Left lung (tissue), 10 donors: ENCODE data around the gene WDR88. TPM values are rescaled to one million over a fixed set of nuclear protein-coding genes. Genes with fewer than 3 reads are reported as not detected.
A peak's percentile ranks its signal among the peaks of the same experiment; 100 is the strongest.

Experiments
- ATAC-seq: fragments of 200-7000 bp; cut with Tn5 transposase; one replicate; pipeline ENCODE4 v1.9.1; 2020; ENCODE audit warnings: moderate library complexity
- DNase-seq, 4 donors: peaks; one replicate each; pipeline ENCODE4 v3.0.0-alpha.2; 2013 to 2020
- H3K27ac ChIP-seq, 2 donors: fragments of 200-600 bp; sonication (generic) in 1 of 2; one replicate each; pipeline versions ENCODE4 v1.5.0 to v1.8.0; 2020 to 2021
- H3K27me3 ChIP-seq, 2 donors: fragments of 200-600 bp; sonication (generic) in 1 of 2; one replicate each; pipeline versions ENCODE4 v1.5.0 to v1.8.0; 2020 to 2021
- H3K36me3 ChIP-seq, 2 donors: fragments of 200-600 bp; sonication (generic) in 1 of 2; one replicate each; pipeline versions ENCODE4 v1.5.0 to v1.8.0; 2020 to 2021
- H3K4me1 ChIP-seq, 2 donors: fragments of 200-600 bp; one replicate each; pipeline ENCODE4 v1.8.0; 2021
- H3K4me3 ChIP-seq, 2 donors: fragments of 200-600 bp; sonication (generic) in 1 of 2; one replicate each; pipeline versions ENCODE4 v1.5.0 to v1.8.0; 2020 to 2021; ENCODE audit warnings: mild to moderate bottlenecking in 1 of 2
- H3K9me3 ChIP-seq, 2 donors: fragments of 200-600 bp; sonication (generic) in 1 of 2; one replicate each; pipeline versions ENCODE4 v1.5.0 to v1.8.0; 2020 to 2021
- CTCF ChIP-seq, 2 donors: fragments of 200-600 bp; sonication (generic) in 1 of 2; IDR thresholded peaks; one replicate each; pipeline versions ENCODE4 v1.5.0 to v1.8.0; 2021; ENCODE audit warnings: antibody characterized with exemption in 2 of 2
- intact Hi-C, 2 donors: fragments of 100-400 bp; cut with DNase I; formaldehyde crosslinking; loops; one replicate each; pipeline versions ENCODE4 v1.11.2 to v1.14.2; 2022
- polyA plus RNA-seq, 6 donors: library from polyadenylated mRNA; unstranded; fragments of 120-200 nt; gene quantifications; one replicate each; pipeline ENCODE4 v1.2.1, GENCODE V29; 2013; ENCODE audit not compliant: insufficient read length in 6 of 6
- total RNA-seq, 2 donors: library from RNA; stranded (reverse); fragmentation: NEBNext Ultra II Directional; extraction: Animal tissue kit (Norgen Biotek cat#: 25700); gene quantifications; one replicate each; pipeline ENCODE4 v1.2.1, GENCODE V29; 2021
- donor health status: DM: no; HTN: yes; CAD: no.
- donor health status: DM: no; HTN: no; CAD: no.

The WDR88 gene
- total and polyA plus RNA-seq, 8 donors = 1.2 to 1.9 (median 1.5) TPM; not detected in 2

DNA sequence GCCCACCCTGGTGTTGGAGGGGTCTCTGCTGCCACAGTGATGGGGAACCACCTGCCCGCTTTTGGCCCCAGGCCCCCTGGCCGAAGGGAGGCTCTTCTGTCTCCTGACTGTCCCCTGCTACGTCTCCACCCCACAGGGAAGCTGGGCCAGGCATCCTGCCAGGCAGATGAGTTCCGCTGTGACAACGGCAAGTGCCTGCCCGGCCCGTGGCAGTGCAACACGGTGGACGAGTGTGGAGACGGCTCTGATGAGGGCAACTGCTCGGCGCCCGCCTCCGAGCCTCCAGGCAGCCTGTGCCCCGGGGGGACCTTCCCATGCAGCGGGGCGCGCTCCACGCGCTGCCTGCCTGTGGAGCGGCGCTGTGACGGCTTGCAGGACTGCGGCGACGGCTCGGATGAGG, 73.2 kb downstream of the WDR88 start:
- no peaks in the 10 kb centered on the region for H3K9me3 ChIP-seq
- TF ChIP-seq CTCF (IDR thresholded peaks at IDR 0.05) = no peak
- ATAC-seq (no peak), DNase-seq (no peak)
- no peak overlapping the region for H3K27ac ChIP-seq
- no peaks in the 10 kb centered on the region for H3K27me3 ChIP-seq
- H3K4me1 ChIP-seq = peaks cover 0 to 5% of the 10 kb centered on the region in 2 donors
- H3K4me3 ChIP-seq = no peak overlapping the region
- H3K36me3 ChIP-seq = peaks cover 0 to 53% of the 10 kb centered on the region in 2 donors
- intact Hi-C loops = no loop called here

DNA sequence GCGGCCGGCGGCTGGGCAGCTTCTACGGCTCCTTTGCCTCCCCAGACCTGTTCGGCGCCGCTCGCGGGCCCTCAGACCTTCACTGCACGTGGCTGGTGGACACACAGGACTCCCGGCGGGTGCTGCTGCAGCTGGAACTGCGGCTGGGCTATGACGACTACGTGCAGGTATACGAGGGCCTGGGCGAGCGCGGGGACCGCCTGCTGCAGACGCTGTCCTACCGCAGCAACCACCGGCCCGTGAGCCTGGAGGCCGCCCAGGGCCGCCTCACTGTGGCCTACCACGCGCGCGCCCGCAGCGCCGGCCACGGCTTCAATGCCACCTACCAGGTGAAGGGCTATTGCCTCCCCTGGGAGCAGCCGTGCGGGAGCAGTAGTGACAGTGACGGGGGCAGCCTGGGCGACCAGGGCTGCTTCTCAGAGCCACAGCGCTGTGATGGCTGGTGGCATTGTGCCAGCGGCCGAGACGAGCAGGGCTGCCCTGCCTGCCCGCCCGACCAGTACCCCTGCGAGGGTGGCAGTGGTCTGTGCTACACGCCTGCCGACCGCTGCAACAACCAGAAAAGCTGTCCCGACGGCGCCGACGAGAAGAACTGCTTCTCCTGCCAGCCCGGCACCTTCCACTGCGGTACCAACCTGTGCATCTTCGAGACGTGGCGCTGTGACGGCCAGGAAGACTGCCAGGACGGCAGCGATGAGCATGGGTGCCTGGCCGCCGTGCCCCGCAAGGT, 73.8 kb downstream of the WDR88 start:
- intact Hi-C loops = no loop called here
- Histone ChIP-seq H3K27ac (no peak overlapping the region), H3K4me3 (no peak overlapping the region), H3K4me1 (no peaks in the 10 kb centered on the region), H3K36me3 (peaks cover 0 to 53% of the 10 kb centered on the region in 2 donors), H3K27me3 (no peaks in the 10 kb centered on the region), H3K9me3 (no peaks in the 10 kb centered on the region)
- DNase-seq (peak in 1 of 4 donors; percentile 76), ATAC-seq (no peak)
- no peak for TF ChIP-seq CTCF (IDR thresholded peaks at IDR 0.05)

DNA sequence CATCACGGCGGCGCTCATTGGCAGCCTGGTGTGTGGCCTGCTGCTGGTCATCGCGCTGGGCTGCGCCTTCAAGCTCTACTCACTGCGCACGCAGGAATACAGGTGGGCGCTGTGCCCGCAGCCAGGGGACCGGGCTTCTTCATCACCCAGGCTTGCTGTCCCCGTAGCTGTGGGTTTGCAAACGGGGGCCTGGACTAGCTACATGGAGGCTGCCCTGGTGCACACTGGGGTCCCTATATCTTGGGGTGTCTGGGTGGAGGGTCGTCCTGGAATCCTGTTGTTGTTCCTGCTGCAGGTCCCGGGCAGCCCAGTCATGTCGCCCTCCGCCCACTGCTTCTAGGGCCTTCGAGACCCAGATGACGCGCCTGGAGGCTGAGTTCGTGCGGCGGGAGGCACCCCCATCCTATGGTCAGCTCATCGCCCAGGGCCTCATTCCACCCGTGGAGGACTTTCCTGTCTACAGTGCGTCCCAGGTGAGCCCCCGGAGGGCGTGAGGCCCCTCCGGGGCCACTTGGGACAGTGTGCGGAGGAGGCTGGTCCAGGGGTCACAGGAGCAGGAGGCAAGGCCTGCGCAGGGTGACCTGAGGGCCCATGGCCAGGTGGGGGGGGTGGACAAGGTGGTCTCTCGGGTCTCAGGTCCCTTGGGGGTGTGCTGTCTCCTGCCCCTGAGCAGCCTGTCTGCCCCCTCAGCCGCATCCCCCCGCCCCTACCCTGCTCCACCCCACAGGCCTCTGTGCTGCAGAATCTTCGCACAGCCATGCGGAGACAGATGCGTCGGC, 74.5 kb downstream of the WDR88 start:
- ATAC-seq (no peak), DNase-seq (peak in 1 of 4 donors; percentile 58)
- no peaks in the 10 kb centered on the region for H3K4me1 ChIP-seq
- no peak for TF ChIP-seq CTCF (IDR thresholded peaks at IDR 0.05)
- H3K4me3 ChIP-seq = no peak overlapping the region
- H3K27ac ChIP-seq = no peak overlapping the region
- intact Hi-C loops = no loop called here
- peaks cover 0 to 53% of the 10 kb centered on the region in 2 donors for H3K36me3 ChIP-seq
- no peaks in the 10 kb centered on the region for H3K27me3 ChIP-seq
- H3K9me3 ChIP-seq = no peaks in the 10 kb centered on the region

- no peaks in the 10 kb centered on the region for H3K27me3 ChIP-seq
- peak in 1 of 4 donors; percentile 64 for DNase-seq
- TF ChIP-seq CTCF (IDR thresholded peaks at IDR 0.05) = no peak
- H3K4me1 ChIP-seq = no peaks in the 10 kb centered on the region
- H3K27ac ChIP-seq = no peak overlapping the region
- ATAC-seq = no peak
- H3K4me3 ChIP-seq = no peak overlapping the region
- peaks cover 0 to 51% of the 10 kb centered on the region in 2 donors for H3K36me3 ChIP-seq
- no peaks in the 10 kb centered on the region for H3K9me3 ChIP-seq
- intact Hi-C loops = no loop called here
These were observed 75.2 kb downstream of the WDR88 start for GRCh38 chr19:33207040-33207620.

- Histone ChIP-seq H3K36me3 (peaks cover 0 to 43% of the 10 kb centered on the region in 2 donors), H3K4me1 (no peaks in the 10 kb centered on the region), H3K27ac (no peak overlapping the region), H3K4me3 (no peak overlapping the region), H3K27me3 (no peaks in the 10 kb centered on the region), H3K9me3 (no peaks in the 10 kb centered on the region)
- ATAC-seq (no peak), DNase-seq (peak in 1 of 4 donors; percentile 50)
- no peak for TF ChIP-seq CTCF (IDR thresholded peaks at IDR 0.05)
- intact Hi-C loops = no loop called here
These were observed 76.0 kb downstream of the WDR88 start for GRCh38 chr19:33207903-33208302.
